SK-N-SH treated with all-trans-retinoic acid at 6 μM for 48 hours (cell line): ENCODE measurements around the gene ATPAF2.
A peak's percentile ranks its signal among the peaks of the same experiment; 100 is the strongest.

Experiments used
- ATAC-seq: fragments of 200-7000 bp; cut with Tn5 transposase; 3 replicates; pipeline ENCODE4 v1.9.1; 2020; ENCODE audit warnings: mild to moderate bottlenecking, moderate library complexity
- ARNTL ChIP-seq: fragments of 450-650 bp; formaldehyde crosslinking; IDR thresholded peaks from 2 replicates; pipeline ENCODE4 v1.5.0; 2020; ENCODE audit warnings: low read depth, mild to moderate bottlenecking, moderate library complexity, borderline replicate concordance
- BACH2 ChIP-seq: fragments of 250-450 bp; sonication (Bioruptor Pico); IDR thresholded peaks from 2 replicates; pipeline ENCODE4 v1.9.0; 2021; ENCODE audit warnings: mild to moderate bottlenecking, borderline replicate concordance
- CREB5 ChIP-seq: fragments of 250-450 bp; sonication (Bioruptor Pico); IDR thresholded peaks from 2 replicates; pipeline ENCODE4 v1.5.1; 2020; ENCODE audit warnings: low read depth, mild to moderate bottlenecking, moderate library complexity
- CSDC2 ChIP-seq: fragments of 250-450 bp; sonication (Bioruptor Pico); IDR thresholded peaks from 2 replicates; pipeline ENCODE4 v1.5.0; 2020; ENCODE audit warnings: mild to moderate bottlenecking, moderate library complexity
- ESRRG ChIP-seq: fragments of 250-450 bp; sonication (Bioruptor Pico); IDR thresholded peaks from 2 replicates; pipeline ENCODE4 v1.6.1; 2021; ENCODE audit warnings: mild to moderate bottlenecking
- GLIS3 ChIP-seq: fragments of 250-450 bp; sonication (Bioruptor Pico); IDR thresholded peaks from 2 replicates; pipeline ENCODE4 v1.5.0; 2020; ENCODE audit warnings: mild to moderate bottlenecking, moderate library complexity
- ISL1 ChIP-seq: fragments of 250-450 bp; sonication (Bioruptor Pico); IDR thresholded peaks from 2 replicates; pipeline ENCODE4 v2.1.2; 2022; ENCODE audit warnings: mild to moderate bottlenecking, moderate library complexity
- PATZ1 ChIP-seq: fragments of 250-450 bp; sonication (Bioruptor Pico); IDR thresholded peaks from 2 replicates; pipeline ENCODE4 v1.8.0; 2020; ENCODE audit warnings: mild to moderate bottlenecking, moderate library complexity, borderline replicate concordance
- POU6F1 ChIP-seq: fragments of 250-450 bp; sonication (Bioruptor Pico); IDR thresholded peaks from 2 replicates; pipeline ENCODE4 v1.8.0; 2021; ENCODE audit warnings: low read depth, mild to moderate bottlenecking, moderate library complexity, borderline replicate concordance
- PPARA ChIP-seq: fragments of 250-450 bp; sonication (Bioruptor Pico); IDR thresholded peaks from 2 replicates; pipeline ENCODE4 v1.5.0; 2020; ENCODE audit warnings: mild to moderate bottlenecking, borderline replicate concordance
- RARB ChIP-seq: fragments of 250-450 bp; sonication (Bioruptor Pico); IDR thresholded peaks from 2 replicates; pipeline ENCODE4 v1.8.0; 2021; ENCODE audit warnings: mild to moderate bottlenecking, moderate library complexity
- SNAI2 ChIP-seq: fragments of 250-450 bp; sonication (Bioruptor Pico); IDR thresholded peaks from 2 replicates; pipeline ENCODE4 v1.5.0; 2020; ENCODE audit warnings: mild to moderate bottlenecking, moderate library complexity
- TCF4 ChIP-seq: fragments of 250-450 bp; sonication (Bioruptor Pico); IDR thresholded peaks from 2 replicates; pipeline ENCODE4 v1.8.0; 2021; ENCODE audit warnings: mild to moderate bottlenecking, moderate library complexity, borderline replicate concordance
- TSHZ2 ChIP-seq: fragments of 250-450 bp; sonication (Bioruptor Pico); IDR thresholded peaks from 2 replicates; pipeline ENCODE4 v1.5.0; 2020; ENCODE audit warnings: mild to moderate bottlenecking, moderate library complexity
- ZC3H10 ChIP-seq: fragments of 250-450 bp; sonication (Bioruptor Pico); IDR thresholded peaks from 2 replicates; pipeline ENCODE4 v1.5.1; 2021; ENCODE audit warnings: mild to moderate bottlenecking, moderate library complexity
- ZFP3 ChIP-seq: fragments of 250-450 bp; sonication (Bioruptor Pico); IDR thresholded peaks from 2 replicates; pipeline ENCODE4 v1.5.0; 2020; ENCODE audit warnings: mild to moderate bottlenecking, moderate library complexity
- ZFP30 ChIP-seq: fragments of 450-650 bp; formaldehyde crosslinking; IDR thresholded peaks from 2 replicates; pipeline ENCODE4 v1.5.0; 2022; ENCODE audit warnings: mild to moderate bottlenecking, moderate library complexity
- ZNF565 ChIP-seq: fragments of 450-650 bp; formaldehyde crosslinking; conservative IDR thresholded peaks from 2 replicates; pipeline ENCODE4 v1.5.0; 2020; ENCODE audit warnings: low read depth, mild to moderate bottlenecking, moderate library complexity
- ZNF70 ChIP-seq: fragments of 450-650 bp; formaldehyde crosslinking; IDR thresholded peaks from 2 replicates; pipeline ENCODE4 v1.5.0; 2020; ENCODE audit warnings: mild to moderate bottlenecking, moderate library complexity
- ZNF8 ChIP-seq: fragments of 450-650 bp; formaldehyde crosslinking; IDR thresholded peaks from 2 replicates; pipeline ENCODE4 v1.5.0; 2020; ENCODE audit warnings: mild to moderate bottlenecking, moderate library complexity

Gene ATPAF2

GRCh38 chr17:18037486-18037885 is 1.5 kb downstream of the ATPAF2 start:
- no peak for ATAC-seq
- no peak for TF ChIP-seq BACH2
- TF ChIP-seq POU6F1, result no peak
- TF ChIP-seq PPARA, result no peak

- no peak for TF ChIP-seq RARB
- TF ChIP-seq ZNF8, result no peak
- no peak for TF ChIP-seq CREB5 (CRISPR knock-in tag)
- no peak for TF ChIP-seq PATZ1 (CRISPR knock-in tag)
- no peak for TF ChIP-seq ZNF70 (CRISPR knock-in tag)
- TF ChIP-seq ZFP3 (CRISPR knock-in tag), result no peak
- no peak for TF ChIP-seq ZNF565 (CRISPR knock-in tag)
- TF ChIP-seq GLIS3 (CRISPR knock-in tag), result no peak
- TF ChIP-seq ZFP30 (CRISPR knock-in tag), result no peak
- no peak for ATAC-seq
These were observed 3.3 kb downstream of the ATPAF2 start for GRCh38 chr17:18035704-18036103.

GRCh38 chr17:18033442-18034099 is 5.4 kb downstream of the ATPAF2 start:
- peak; percentile 96 for ATAC-seq
- TF ChIP-seq TCF4 (CRISPR knock-in tag) (no peak), CSDC2 (CRISPR knock-in tag) (no peak), TSHZ2 (CRISPR knock-in tag) (no peak), SNAI2 (CRISPR knock-in tag) (no peak), BACH2 (no peak), ZNF565 (CRISPR knock-in tag) (no peak), GLIS3 (CRISPR knock-in tag) (no peak), ZC3H10 (CRISPR knock-in tag) (no peak), PPARA (no peak), ISL1 (CRISPR knock-in tag) (no peak)

GRCh38 chr17:18031955-18032354 is 7.0 kb downstream of the ATPAF2 start:
- TF ChIP-seq PPARA, result no peak
- TF ChIP-seq GLIS3 (CRISPR knock-in tag), result no peak
- TF ChIP-seq ESRRG (CRISPR knock-in tag), result no peak
- TF ChIP-seq SNAI2 (CRISPR knock-in tag), result no peak
- TF ChIP-seq PATZ1 (CRISPR knock-in tag), result no peak
- no peak for TF ChIP-seq ZFP3 (CRISPR knock-in tag)
- TF ChIP-seq TSHZ2 (CRISPR knock-in tag), result no peak
- no peak for TF ChIP-seq CSDC2 (CRISPR knock-in tag)
- no peak for TF ChIP-seq ARNTL (CRISPR knock-in tag)
- ATAC-seq, result no peak
